NCI-H748 (cell line): ENCODE results near the gene ZMYND11.
"Not testable (repeated sequence)": the region's sequence is repeated elsewhere in the genome, so short reads cannot be mapped to it uniquely, and the experiment has no call there.

ENCODE experiments used
- DNase-seq: peaks from one replicate; lab custom pipeline; 2025; ENCODE audit not compliant: unreplicated experiment; lab: John Stamatoyannopoulos, UW

Gene ZMYND11

DNA sequence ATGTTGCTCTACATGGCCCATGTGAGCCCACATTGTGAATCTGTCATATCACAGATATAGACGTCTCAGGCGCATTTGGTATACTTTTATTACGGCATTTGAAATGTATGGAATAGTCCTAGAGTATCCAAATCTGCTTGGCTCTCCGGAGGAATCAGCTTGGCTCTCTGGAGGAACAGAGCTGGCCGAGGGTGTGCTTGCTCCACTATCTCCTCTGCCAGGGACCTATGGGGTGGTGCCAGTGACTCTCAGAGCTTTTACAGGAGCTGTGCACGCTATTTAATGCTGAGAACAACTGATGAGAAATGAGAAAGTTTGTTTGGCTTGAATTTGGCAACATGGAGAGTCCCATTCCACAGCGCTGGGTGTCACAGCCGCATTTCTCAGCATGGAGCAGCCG, 144.0 kb downstream of the ZMYND11 start:
- DNase-seq: no peak

DNA sequence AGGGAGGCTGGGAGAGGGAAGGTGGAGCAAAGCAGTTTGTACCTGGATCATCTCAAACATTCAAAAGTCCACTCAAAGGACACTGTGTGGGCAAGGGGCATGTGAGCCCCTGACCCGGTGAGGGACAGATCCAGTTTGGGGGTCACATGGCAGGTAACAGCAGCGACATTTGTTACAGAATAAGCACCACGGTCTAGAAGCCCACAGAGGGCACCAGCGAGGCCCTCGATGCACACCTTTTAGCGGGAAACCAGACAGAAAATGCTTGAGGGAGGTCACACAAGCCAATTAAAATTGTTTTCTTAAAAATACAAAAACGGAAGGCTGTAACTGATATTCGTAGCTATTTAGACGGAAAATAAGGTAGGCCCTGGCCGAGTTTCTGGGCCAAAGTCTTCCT, 144.4 kb downstream of the ZMYND11 start:
- no peak for DNase-seq

DNA sequence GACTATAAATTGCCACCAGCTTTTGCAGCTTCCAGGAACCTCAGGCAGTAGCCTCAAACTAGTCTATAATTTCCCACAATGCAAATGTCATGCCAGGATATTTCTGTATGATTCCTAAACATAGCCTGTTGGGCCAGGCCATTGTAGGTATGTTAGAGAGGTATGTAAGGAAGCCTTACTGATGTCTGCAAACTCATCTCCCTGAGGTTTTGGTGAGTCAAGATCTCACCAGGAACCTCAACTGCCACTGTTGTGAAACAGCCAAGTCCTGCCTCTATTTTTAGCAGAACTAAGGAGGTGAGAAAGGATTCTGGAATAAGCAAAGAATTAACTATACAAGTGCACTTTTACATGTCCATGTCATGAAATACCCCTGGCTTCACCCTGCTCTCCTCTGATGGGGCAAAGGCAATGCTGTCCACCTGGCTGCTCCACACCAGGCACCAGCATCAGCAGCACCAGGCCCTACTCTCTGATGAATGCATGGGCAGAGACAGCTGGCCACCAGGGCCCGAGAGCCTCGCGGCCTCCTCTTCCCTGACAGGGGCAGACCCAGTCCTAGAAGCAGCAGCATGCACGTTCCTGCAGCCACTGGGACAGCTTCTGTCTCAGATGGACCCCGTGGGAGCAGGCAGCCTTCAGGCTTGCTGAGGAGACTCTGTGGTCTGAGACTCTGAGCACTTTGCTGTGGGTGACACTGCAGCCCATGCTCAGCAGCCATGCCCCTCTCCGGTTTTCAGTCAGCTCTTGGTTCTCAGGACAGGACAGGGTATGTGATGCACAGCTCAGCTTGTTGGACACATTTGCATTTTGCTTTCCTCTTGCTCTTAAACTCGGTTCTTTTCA, 147.3 kb downstream of the ZMYND11 start:
- no peak for DNase-seq

DNA sequence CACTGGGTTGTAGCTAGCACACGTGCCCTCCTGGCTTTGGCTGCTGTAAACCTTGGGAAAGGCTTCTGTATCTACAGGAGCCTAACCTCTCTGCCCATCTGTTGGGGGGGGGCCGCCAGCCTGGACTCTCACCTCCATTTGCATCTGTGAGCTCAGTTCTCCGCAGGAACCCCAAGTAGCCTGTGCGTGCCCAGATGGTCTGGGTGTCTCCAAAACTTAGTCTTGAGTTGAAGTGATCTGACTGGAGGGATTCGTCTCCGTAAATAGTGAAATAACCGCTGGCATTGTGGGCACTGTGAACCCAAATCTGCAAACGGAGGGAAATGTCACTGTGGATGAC, 147.9 kb downstream of the ZMYND11 start:
- DNase-seq: no peak

DNA sequence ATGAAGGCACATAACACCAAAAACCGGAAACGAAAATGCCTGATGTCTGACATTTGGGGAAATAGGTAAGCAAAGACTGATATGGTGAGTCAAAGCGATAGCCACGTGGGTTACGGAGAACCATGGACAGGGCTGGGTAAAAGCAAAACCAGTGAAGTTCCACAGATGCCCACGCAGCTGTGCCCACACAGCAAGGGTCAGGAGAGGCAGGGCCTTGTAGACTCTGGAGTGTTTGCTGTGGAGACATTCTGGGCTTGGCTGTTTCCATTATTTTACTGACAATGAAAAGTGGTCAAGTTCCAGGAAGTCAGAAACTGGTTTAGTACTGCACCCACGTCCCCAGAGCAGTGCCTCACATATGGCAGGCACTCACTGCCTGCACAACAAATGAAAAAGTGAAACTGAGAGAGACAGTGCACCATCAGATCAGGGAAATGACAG, 148.7 kb downstream of the ZMYND11 start:
- DNase-seq: no peak

DNA sequence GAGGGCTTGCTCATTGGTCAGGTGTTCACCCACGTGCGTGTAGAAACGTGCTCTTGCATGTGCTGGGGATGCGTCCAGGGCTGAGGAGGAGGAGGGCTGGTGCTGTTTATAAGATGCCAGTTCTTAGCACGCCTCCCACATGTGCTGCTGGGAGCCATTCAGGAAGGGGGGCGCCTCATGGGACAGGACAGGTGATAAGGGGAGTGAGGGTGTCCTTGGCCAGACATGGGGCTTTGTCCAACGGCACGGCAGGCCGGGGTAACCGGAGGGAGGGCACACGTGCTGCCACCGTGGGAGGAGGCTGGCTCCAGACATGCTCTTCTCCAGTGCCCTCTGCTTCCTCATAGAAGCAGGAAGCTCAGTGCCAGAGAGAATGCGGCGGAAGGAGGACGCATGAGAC, 150.0 kb downstream of the ZMYND11 start:
- no peak for DNase-seq

DNA sequence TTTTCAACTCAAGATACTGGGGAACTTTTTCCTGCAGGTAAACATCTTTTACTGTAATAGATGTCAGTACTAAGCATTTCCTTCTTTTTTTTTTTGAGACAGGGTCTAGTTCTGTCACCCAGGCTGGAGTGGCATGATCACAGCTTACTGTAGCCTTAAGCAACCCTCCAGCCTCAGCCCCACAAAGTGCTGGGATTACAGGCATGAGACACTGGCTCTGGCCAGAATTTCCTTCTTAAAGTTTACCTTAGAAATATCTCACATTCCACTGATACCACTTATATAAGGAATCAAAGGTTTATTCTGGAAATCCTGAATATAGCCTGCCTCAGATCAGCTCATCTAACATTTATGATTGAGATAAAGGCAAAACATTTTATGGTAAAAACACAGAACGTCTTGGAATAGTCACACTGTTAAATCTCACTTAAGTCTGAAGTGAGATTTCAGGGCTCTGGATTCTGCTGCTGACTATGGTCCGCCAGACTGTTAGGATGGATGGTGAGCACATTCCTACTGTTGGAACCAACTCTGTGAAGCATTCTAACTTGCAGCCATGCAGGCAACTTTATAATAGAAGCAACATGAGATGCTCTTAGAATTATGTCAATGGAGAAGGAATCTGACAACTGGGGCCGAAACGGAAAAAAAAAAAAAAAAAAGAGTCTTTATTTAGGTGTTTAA, 151.9 kb downstream of the ZMYND11 start:
- no peak for DNase-seq

DNA sequence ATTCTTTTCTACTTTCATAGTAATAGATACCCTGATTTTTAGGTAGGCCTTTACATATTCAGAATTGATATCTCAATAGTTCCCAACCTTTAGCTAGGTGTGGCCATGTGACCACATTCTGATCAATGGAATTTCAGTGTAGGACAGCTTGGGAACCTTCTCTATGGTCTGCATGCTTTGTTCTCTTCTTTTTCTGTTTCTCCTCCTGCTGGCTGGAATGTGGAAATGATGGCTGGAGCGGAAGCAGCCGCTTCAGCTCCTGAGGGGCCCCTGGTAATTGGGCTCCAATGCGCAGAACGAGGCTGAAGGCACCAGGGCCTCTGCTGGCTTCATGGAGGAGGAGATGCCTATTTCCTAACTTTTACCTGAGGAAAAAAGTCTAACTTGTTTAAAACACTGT, 152.6 kb downstream of the ZMYND11 start:
- no peak for DNase-seq

DNA sequence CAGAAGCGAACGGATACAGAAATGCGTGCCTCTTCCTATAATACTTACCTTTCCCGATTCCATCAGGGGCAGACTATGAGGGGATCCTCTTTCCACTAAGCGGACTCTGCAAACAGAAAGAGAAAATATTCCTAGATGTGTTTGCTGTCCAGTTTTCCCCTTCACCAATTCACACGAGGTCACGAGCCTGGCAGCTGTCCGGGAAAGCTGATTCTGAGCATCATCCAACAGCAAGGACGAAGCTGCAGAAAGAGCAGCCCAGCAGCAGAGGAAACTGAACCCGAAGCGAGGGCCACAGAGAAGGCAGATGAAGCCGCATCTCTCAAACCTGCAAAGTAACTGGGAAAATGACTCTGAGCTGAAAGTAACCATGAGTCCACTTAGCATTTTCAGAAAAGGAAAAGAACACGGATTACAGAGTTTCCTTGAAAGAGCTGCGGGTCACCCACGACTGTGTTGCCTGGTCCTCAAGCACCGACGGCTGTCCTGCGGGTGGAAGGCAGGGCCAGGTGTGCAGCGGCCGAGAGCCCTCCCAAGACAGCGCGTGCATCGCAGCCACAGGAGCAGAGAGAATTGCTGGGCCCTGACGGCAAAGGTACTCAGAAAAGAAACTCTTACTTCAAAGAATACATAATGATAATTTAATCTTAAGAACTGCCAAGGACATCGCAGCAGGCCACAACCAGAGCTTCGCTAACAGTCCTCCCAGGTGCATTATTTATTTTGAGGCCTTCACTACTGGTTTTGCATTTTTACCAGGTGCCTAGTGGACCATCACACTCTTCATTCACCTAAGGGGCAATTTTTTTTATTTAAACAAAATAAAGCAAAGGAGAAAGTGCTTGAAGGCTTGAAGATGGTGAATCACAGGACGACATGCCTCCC, 153.3 kb downstream of the ZMYND11 start:
- DNase-seq: no peak

DNA sequence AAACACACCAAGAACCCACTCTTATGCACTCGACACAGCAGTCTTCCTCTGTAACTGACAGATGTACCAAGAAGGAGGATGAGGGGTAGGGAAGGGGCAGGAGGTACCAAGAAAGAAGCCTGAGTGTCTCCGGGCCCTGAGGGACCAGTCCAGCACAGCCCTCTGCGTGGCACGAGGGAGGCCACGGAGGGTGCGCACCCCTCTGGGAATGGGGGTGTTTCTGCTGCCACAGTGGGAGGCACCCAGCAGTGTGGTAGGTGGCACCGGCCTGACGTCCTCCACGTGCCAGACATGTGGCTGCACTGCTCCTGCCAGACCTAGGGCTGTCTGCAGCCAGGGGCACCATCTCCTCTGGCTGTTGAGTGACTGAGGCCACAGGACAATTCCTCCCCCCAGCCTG, 154.3 kb downstream of the ZMYND11 start:
- DNase-seq: no peak

DNA sequence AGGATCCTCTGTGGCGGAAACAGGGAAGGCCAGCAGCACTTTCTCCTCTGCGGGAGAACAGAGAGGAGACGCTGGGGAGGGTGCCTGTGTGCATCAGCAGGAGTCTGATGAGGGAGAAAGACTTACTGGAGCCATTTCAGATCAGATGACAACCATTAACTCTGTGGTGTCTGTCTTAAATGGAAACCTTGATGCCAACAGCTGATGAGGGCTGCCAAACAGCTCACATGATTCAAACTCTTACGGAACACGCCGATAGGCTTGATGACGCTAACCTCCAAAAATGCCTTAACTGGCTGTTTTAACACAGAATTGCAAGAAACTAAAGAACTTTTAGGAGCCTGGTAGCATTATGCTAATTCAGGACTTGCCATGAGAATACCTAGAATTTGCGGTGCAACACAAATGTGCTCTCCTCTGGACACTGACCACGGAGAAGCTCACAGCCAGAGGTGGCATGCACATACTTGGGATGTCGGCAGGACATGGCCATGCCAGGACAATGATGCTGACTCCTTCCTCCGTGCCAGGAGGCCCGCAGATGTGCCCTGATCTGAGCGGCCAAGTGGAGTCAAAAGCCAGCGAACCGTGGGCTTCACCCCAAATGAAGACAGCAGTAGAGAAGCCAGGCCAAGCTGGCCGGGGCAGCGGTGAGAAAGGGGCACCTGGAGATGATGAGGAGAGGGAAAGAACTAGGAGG, 154.9 kb downstream of the ZMYND11 start:
- no peak for DNase-seq

DNA sequence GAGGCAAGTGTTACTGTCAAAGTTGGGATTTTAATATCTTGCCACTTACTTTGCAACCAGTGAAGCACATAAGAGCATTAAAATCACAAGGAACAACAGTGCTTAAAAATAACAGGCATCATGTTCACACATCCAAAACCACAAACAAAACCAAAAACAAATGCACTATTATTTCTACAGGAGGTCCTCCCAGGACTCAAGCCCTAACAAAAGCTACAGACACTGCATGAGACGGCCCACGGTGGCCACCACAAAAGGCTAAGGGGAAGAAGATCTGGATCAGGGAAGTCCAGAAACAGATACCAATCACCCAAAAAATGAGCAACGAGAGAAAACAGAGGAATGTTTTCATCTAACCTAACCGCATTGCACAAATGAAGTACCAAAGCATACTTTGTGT, 158.4 kb downstream of the ZMYND11 start:
- no peak for DNase-seq

DNA sequence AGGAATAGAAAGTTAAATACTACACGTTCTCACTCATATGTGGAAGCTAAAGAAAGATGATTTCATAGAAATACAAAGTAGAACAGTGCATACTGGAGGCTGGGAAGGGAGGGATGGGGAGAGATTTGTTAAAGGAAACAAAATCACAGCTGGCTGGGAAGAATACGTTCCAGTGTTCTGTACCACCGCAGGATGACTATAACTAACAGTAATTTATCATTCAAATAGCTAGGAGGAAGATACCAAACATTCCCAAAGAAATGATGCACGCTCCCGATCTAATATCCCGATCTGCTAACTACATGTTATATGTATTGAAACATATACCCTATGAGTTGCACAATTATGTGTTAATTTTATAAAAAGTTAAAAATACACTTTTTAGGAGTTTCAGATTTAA, 162.3 kb downstream of the ZMYND11 start:
- no peak for DNase-seq

DNA sequence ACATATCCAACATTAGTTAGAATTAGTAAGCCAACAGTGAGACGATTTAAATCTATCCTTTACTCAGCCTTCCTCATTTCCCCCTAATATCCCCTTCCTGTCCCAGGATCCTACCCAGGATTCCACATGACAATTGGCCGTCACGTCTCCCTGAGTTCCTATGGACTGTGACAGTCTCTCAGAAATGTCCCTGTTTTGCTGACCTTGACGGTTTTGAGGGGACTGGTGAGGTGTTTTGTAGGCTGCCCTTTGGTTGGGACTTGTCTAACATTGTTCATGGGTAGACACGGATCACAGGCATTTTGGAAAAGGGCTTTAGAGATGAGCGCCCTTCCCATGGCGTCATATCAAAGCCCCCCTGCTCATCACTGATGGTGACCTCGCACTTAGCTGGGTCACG, 162.8 kb downstream of the ZMYND11 start:
- no peak for DNase-seq

DNA sequence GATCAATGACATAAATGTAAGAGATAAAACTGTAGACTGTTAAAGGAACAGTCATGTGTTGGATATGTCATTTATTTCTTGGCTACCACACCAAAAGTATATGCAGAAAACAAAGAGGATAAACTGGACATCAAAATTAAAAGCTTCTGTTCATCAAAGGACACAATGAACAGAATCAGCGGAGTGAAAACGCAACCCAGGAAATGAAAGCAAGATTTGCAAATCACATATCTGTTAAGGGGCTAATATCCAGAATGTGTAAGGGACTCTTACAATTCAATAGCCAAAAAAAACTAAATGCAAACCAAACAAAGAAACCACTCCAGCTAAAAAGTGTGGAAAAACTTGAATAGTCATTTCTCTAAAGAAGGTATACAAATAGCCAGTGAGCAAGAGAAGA, 164.3 kb downstream of the ZMYND11 start:
- DNase-seq: no peak

DNA sequence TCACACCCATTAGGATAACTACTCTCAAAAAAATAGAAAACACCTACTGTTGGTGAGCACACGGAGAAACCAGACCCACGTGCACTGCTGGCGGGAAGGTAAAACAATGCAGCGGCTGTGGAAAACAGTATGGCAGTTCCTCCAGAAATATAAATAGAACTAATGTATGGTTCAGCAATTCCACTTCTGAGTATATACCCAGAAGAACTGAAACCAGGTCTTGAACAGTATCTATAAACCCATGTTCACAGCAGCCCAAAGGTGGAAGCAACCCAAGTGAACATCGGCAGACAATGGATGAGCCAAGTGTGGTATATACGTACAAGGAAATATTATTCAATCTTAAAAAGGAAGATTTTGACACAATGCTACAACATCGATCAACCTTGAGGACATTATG, 164.7 kb downstream of the ZMYND11 start:
- no peak for DNase-seq

DNA sequence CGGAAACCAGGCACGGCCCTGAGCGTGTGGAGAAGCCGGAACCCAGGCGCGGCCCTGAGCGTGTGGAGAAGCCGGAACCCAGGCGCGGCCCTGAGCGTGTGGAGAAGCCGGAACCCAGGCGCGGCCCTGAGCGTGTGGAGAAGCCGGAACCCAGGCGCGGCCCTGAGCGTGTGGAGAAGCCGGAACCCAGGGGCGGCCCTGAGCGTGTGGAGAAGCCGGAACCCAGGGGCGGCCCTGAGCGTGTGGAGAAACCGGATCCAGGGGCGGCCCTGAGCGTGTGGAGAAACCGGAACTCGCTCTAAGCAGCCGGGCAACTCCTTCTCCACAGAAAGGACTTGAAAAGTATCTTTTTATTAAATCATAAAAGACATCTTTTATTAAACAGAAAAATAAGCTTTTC, 165.3 kb downstream of the ZMYND11 start:
- DNase-seq: not testable (repeated sequence)

DNA sequence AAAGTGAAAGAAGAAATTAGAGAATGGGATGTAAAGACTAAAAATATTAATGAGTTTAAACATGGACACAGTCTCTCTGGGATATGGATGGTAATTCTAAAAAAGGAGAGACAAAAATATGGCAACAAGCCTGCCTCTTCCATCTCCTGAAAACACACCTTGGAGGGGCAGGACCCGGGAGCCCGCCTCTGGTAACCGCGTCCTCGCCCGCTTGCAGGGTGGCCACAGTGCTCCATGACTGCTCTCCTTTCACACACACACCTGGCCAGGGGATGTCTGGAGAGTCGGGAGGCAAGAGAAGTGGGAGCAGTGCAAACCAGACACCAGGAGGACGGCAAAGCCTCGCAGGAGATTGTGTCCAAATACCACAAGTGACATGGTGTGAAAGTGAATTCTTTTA, 166.3 kb downstream of the ZMYND11 start:
- no peak for DNase-seq
